ENCODE data around the gene TRIM24. TPM values are rescaled to one million over a fixed set of nuclear protein-coding genes. Genes with fewer than 3 reads are reported as not detected.
"Not testable (repeated sequence)": the region's sequence is repeated elsewhere in the genome, so short reads cannot be mapped to it uniquely, and the experiment has no call there.

The TRIM24 gene
- total RNA-seq, 4 donors from 2014 or later: 13.5 to 21.1 (median 17.7) TPM

DNA sequence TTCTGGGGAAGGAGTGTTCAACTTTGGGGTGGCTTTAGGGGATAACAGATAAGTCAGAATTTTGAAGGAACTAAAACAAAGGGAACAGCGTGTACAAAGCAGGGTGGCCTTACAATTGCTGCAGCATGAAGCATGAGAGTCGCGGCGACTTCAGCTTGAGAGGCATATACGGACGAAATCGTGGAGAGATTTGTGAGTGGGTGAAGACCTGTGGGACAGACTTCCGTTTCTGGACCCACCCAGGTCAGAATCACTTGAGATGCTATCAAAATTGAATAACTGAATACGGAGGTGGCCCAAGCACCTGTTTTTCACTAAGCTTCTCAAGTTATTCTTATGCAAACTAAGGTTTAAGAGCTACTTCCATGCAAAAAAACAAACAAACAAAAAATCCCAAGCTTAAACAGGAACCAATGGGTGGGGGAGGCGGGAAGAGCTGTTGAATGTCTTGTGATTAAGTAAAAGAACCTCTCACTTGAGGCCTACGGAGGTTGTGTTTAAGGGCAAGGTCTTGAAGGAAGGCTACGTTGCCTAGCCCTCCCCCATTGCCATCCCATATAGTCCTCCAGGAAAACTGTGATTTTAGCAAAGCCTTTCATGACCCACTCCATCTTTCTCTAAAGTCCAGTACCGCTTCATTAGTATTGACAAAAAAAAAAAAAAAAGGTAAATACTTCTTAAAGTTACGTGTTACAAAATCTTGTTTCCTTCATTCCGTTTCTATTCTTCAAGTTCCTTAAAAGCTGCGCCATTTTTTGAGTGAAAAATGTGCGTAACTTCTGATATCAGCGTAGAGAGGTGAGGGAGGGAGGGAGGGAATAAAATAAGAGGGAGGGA is 1.3 kb upstream of the TRIM24 start:
- intact Hi-C loops (cut with DNase I; ENCODE audit: low total_unique reads): no loop called here
- TF ChIP-seq, protein P1, sequence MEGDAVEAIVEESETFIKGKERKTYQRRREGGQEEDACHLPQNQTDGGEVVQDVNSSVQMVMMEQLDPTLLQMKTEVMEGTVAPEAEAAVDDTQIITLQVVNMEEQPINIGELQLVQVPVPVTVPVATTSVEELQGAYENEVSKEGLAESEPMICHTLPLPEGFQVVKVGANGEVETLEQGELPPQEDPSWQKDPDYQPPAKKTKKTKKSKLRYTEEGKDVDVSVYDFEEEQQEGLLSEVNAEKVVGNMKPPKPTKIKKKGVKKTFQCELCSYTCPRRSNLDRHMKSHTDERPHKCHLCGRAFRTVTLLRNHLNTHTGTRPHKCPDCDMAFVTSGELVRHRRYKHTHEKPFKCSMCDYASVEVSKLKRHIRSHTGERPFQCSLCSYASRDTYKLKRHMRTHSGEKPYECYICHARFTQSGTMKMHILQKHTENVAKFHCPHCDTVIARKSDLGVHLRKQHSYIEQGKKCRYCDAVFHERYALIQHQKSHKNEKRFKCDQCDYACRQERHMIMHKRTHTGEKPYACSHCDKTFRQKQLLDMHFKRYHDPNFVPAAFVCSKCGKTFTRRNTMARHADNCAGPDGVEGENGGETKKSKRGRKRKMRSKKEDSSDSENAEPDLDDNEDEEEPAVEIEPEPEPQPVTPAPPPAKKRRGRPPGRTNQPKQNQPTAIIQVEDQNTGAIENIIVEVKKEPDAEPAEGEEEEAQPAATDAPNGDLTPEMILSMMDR (IDR thresholded peaks at IDR 0.05): no peak
- TF ChIP-seq POLR2A (IDR thresholded peaks at IDR 0.05): no peak
- 69 to 70% methylated on average over 18 of the region's 18 CpGs for WGBS, 2 donors
- no peak overlapping the region for H3K4me3 ChIP-seq (ENCODE audit: low read depth, poor library complexity, severe bottlenecking)
- DNase-seq (ENCODE audit: low spot score in 2 of 2): no peak

DNA sequence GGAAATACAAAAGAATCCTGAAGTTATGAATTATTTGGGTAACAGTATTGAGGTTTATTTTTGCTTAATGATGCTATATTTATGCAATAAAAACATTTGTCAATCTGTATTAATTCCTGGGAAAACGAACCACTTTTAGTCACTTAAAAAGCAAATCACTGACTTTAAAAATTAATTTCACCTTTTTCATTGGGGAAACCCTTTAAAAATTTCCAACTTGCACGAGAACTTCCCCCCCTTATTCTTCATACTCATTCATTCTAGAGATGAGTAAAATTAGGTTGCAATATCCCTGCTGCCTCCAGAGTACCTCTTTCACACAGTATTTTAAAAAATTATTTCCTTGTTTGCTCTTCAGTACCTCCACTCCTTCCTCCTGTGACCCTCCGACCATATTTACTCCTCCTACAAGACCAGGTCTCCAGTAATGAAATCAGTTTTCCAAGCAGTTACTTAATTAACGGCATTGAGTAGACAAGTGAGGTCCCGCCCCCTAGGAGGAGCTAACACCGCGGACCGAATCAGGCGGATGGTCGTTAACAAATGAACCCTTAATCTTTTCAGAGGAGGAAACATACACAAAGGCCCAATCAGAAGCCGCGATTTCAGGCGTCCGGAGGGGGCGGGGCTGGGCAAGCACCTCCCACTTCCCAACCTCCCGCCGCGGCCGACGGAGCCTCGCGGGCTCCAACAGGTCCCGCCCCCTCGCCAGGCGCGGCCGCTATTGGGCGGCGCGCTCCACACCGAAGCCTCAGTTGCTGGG is 465 bp upstream of the TRIM24 start:
- no peak for TF ChIP-seq POLR2A (IDR thresholded peaks at IDR 0.05)
- TF ChIP-seq, protein P1 (IDR thresholded peaks at IDR 0.05): peak in 1 of 3 donors; percentile 7
- intact Hi-C loops (cut with DNase I; ENCODE audit: low total_unique reads): no loop called here

DNA sequence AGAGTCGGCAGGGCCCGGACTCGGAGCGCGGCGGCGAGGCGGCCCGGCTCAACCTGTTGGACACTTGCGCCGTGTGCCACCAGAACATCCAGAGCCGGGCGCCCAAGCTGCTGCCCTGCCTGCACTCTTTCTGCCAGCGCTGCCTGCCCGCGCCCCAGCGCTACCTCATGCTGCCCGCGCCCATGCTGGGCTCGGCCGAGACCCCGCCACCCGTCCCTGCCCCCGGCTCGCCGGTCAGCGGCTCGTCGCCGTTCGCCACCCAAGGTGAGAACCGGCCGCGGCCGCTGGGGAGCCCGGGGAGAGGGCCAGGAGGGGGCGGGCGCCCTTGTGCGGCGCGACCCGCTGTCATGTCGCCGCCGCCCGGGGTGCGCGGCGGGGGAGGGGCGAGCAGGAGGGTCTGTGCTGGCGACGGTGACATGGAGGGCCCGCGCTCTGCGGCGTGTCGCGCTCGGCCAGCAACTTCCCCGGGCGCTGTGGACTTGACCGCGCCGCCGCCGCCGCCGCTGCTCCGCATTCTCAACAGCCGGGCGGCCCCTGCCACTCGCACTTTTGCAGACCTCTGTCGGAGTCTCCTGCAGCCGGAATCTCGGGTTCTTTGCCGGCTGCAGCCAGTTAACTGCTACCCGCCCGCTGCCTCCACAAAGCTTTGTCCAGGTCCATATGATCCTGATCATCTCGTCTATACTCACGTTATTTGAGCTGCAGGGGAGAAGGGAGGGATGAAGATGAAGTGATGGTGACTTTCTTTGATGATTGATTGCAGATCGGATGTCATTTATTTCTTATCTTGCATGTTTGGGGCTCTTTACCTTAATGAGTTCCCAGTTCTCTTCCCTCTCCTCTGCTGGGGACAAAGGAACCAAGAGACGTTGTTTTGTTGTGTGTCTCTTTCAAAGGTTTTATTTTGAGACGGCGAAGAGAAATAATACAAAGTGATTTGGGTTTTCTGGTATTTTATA is 869 bp downstream of the TRIM24 start:
- TF ChIP-seq POLR2A (IDR thresholded peaks at IDR 0.05): no peak
- TF ChIP-seq, protein P1 (IDR thresholded peaks at IDR 0.05): no peak
- peak; percentile 22 to 90 for DNase-seq (ENCODE audit: low spot score in 2 of 2)
- intact Hi-C loops (cut with DNase I; ENCODE audit: low total_unique reads): no loop called here
- WGBS, 2 donors: 0 to 1% methylated on average over 19 to 21 of the region's 84 CpGs
- peak overlapping the region; percentile 84 for H3K4me3 ChIP-seq (ENCODE audit: low read depth, poor library complexity, severe bottlenecking)

More for the DNA sequence above, 465 bp upstream of the TRIM24 start:
- no peak overlapping the region for H3K4me3 ChIP-seq (ENCODE audit: low read depth, poor library complexity, severe bottlenecking)
- WGBS, 2 donors: 1 to 2% methylated on average over 20 of the region's 31 CpGs
- DNase-seq (ENCODE audit: low spot score in 2 of 2): peak; percentile 97 to 99

DNA sequence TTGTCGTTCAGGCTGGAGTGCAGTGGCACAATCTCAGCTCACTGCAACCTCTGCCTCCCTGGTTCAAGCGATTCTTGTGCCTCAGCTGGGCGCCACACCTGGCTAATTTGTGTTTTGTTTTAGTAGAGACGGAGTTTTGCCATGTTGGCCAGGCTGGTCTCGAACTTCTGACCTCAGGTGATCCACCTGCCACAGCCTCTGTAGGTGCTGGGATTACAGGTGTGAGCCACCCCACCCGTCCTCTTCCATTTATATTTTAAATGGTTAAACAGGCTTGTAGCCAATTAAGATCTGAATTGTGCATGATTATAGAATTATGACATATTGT is 3.2 kb downstream of the TRIM24 start:
- intact Hi-C loops (cut with DNase I; ENCODE audit: low total_unique reads); DNase-seq (ENCODE audit: low spot score in 2 of 2); H3K4me3 ChIP-seq (ENCODE audit: low read depth, poor library complexity, severe bottlenecking): not testable (repeated sequence)
- 94 to 99% methylated on average over 6 of the region's 6 CpGs for WGBS, 2 donors

DNA sequence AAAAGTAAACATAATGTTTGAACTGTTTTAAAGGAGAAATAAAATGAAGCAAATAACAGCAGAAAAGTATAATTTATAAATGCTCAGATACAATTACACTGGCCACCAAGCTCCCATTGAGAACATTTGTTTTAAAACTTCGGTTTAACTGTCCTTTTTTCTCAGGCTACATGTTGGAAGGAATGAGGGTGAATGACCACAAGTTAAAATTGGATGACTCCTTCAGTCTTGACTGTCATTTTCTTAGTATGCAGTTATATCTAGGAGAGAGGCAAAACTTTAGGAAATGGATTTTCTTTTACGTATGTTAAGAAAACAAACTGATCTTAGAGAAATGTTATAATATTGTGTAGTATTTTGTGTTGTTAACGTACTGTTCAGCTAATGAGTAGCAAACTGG is 5.0 kb downstream of the TRIM24 start:
- intact Hi-C loops (cut with DNase I; ENCODE audit: low total_unique reads): loop anchor here (5.0 kb wide), 1 partner anchor 342 kb away; no protein-coding TSS in a partner anchor
- no peak overlapping the region for H3K4me3 ChIP-seq (ENCODE audit: low read depth, poor library complexity, severe bottlenecking)
- 76 to 84% methylated on average over 3 of the region's 3 CpGs for WGBS, 2 donors
- no peak for TF ChIP-seq POLR2A (IDR thresholded peaks at IDR 0.05)
- TF ChIP-seq, protein P1 (IDR thresholded peaks at IDR 0.05): no peak
- DNase-seq (ENCODE audit: low spot score in 2 of 2): no peak

DNA sequence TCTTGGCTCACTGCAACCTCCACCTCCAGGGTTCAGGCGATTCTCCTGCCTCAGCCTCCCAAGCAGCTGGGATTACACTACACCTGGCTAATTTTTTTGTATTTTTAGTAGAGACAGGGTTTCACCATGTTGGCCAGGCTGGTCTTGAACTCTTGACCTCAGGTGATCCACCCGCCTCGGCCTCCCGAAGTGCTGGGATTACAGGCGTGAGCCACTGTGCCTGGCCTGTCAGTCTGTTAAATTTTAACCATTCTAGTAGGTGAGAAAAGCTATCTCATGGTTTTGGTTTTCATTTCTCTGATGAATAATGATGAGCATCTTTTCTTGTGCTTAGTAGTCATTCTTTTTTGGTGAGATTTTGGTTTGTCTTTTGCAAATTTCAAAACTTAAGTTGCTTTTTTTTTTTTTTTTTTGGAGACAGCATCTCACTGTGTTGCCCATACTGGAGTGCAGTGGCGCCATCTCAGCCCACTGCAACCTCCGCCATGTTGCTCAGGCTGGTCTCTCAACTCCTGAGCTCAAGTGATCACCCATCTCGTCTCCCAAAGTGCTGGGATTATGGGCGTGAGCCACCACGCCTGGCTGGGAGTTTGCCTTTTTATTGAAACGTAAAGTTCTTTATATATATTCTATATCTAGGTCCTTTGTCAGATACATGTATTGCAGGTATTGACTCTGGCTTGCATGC is 6.2 kb downstream of the TRIM24 start:
- intact Hi-C loops (cut with DNase I; ENCODE audit: low total_unique reads): loop anchor here (5.0 kb wide), 1 partner anchor 341 kb away; no protein-coding TSS in a partner anchor
- not testable (repeated sequence) for DNase-seq (ENCODE audit: low spot score in 2 of 2); H3K4me3 ChIP-seq (ENCODE audit: low read depth, poor library complexity, severe bottlenecking)
- 94% methylated on average over 11 of the region's 11 CpGs for WGBS, 2 donors
